ENCODE results near the gene TERB1.

TERB1 gene

GRCh38 chr16:66750279-66751052, 50.9 kb downstream of the TERB1 start:
- no peak for DNase-seq (ENCODE audit: low read depth)

GRCh38 chr16:66746682-66747081, 54.7 kb downstream of the TERB1 start:
- no peak for DNase-seq (ENCODE audit: low read depth)

DNA sequence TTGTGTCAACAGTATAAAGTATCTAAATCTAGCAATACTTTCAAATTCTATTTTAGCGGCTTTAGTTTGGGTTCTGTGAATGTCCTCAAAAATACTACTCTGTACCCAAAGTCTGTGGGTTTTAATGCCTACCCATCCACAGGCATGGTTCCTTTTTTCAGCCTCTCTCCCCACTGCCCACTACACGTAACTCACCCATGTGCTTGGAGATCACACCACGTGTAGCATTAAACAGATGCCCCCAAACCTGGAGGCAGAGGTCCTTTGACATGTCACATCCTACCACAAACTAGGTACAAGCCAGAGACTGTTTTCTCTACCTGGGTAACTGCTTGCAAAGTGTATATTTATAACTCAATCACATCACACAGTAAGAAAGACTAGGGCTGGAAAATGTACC, 55.3 kb downstream of the TERB1 start:
- DNase-seq (ENCODE audit: low read depth) = no peak

DNA sequence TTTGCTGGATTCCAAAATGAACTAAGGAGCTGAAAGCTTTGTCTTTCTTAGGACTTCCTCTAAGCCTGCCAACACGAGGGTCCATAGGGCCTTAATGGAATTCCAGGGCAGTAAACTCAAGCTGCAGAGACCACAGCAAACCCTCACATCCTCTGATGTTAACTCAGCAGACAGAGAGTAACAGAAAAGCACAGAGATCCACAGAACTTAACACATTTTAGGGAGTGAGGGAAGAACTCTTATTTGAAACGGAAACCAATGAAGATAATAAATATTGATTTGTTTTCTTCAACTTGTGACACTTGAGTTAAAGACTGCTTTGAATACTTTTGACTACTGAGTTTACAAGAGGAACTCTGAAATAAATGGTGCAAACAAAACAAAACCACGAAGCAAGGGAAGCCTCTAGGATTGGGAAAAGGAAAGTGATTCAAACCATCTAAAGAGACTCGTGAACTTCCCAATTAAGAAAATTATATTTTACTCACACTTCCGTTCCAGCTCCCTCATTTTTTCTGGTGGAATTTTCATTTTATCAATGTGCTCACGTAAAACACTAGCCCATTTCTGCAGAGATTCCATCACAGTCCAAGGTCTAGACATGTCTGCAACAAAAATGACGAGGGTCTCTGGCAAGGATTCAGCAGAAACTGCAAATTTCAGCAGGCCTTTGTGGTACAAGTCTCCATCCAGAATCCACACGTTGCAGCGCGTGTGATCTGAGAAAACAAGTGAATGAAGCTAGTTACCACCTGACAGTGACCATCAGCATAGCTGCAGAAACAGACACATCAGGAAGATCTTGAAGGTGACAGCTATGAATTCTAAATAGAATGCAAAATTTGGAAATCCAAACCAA, 59.2 kb downstream of the TERB1 start:
- DNase-seq (ENCODE audit: low read depth) = no peak

DNA sequence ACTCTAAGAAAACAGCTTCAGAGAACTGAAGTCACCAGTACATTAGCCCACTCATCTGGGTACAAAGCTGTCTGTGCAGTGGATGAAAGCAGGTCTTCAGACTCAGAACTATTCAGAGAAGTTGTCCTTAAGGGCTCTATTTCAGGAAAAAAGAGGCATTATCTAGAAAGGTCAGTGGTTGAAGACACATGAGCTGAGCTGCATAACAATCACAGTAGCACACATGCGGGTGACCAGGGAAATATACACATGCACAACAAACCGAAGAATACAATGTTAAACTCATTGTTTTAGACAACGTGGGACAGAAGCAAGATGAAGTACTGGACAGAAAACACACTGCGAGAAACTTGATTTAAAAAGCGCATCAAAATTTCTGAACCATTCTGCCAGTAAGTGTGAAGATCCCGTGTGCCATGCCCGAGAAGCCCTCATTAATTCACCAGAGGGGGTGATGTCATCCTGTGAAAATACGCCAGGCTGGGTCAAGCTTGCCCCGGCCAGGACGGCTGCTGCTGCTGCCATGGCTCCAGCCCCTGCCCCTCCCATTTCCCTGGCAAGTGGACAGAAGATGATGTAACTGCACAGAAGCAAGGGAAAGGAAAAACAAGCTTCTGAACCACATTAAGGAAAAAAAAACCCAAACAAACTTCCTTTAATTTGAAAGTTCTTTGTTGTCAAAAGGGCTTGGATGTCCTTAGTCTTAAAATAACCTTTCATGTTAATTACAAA, 60.0 kb downstream of the TERB1 start:
- no peak for DNase-seq (ENCODE audit: low read depth)

GRCh38 chr16:66740533-66740932, 60.9 kb downstream of the TERB1 start:
- no peak for DNase-seq (ENCODE audit: low read depth)

GRCh38 chr16:66740010-66740409, 61.4 kb downstream of the TERB1 start:
- peak; percentile 11 for DNase-seq (ENCODE audit: low read depth)

GRCh38 chr16:66735891-66736290, 65.5 kb downstream of the TERB1 start:
- no peak for DNase-seq (ENCODE audit: low read depth)

DNA sequence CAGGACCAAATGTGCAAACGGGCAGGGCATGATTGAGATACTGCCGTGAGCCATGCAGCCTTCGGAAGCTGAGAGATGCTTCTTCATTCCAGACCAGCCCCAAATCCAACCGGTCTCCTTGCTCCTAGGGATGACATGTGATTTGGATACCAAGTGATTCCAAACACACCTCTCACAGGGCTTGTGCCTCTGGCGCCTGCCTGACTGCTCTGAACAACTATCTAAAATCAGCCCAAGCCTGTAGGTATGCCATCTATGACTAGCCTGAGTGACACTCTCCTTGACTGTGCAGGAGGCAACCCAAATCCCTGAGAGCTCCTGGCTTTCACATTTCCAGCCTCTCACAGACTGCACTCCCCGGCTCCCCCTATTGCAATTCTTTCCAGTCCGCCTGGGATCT, 70.3 kb downstream of the TERB1 start:
- DNase-seq (ENCODE audit: low read depth) = no peak

GRCh38 chr16:66728804-66729203, 72.6 kb downstream of the TERB1 start:
- DNase-seq (ENCODE audit: low read depth) = no peak

DNA sequence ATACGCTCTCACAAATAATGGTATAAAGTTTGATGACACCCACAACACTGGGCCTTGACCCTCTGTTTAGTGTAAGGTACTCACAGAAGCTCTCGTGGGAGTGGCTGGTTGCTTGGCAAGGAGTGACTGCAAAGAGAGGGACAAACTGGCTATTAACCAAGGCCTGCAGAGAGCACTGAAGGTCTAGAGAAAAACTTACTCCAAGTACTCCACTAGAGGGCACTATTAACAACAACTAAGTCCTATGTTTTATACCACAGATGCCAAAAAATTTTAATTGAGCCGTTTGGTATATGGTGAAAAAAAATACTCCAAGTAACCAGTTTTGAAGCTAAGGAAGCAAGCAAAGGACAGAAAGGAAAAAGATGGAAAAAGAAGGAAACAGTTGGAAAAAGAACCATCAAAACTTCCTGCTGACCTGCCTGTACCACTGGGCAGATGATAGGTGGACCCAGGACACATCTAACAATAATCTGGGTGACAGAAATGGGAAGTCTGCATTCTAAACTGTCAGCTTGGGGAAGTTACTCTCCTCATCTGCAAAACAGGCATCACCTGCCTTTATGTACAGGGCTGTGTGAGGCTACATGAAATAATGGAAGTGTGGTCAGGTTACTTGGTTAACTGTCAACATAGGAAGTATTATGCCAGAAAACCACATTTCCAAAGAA, 73.1 kb downstream of the TERB1 start:
- no peak for DNase-seq (ENCODE audit: low read depth)

DNA sequence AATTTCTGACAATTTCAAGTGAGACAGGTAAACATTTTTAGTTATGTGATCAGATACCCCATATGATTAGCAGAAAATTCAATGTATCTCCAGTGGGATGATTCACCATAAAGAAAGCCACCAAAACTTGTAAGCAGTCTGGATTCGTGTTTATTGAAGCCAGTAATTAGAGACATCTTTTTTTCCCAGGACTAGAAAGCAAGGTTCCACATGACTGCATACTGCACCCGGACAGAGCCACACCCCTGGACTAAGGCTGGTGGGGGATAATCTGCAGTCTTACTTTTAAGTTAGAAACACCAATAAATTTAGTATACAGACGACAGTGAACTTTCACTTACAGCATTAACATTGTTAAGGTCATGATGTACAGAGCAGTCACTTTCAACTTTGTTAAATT, 80.6 kb downstream of the TERB1 start:
- DNase-seq (ENCODE audit: low read depth) = no peak

GRCh38 chr16:66719246-66719645, 82.1 kb downstream of the TERB1 start:
- DNase-seq (ENCODE audit: low read depth) = no peak

GRCh38 chr16:66717776-66718175, 83.6 kb downstream of the TERB1 start:
- no peak for DNase-seq (ENCODE audit: low read depth)

DNA sequence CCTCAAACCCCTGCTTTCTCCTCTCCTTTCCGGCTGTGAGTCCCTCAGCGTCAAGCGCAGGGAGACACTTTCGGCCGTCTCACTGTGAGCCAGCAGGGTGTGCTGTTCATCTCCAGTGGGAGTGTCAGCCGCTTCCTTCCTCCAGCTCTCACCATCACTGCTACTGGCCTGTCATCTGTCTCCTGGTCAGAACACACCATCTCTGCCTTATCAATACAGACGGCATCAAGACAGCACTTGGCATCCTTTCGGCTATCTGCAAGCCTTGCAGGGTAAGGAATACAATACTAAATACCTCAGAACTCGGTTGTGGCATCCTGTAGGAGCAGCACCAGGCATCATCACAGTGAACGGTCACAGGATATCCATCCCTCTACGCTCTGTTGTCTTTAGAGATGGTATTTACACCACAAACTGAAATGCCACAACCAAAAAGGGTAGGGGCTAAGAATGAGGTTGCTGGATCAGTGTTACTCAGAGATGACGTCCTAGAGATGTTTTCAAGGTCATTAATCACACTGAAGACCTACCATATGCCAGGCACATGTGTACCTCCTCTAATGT, 84.2 kb downstream of the TERB1 start:
- no peak for DNase-seq (ENCODE audit: low read depth)

DNA sequence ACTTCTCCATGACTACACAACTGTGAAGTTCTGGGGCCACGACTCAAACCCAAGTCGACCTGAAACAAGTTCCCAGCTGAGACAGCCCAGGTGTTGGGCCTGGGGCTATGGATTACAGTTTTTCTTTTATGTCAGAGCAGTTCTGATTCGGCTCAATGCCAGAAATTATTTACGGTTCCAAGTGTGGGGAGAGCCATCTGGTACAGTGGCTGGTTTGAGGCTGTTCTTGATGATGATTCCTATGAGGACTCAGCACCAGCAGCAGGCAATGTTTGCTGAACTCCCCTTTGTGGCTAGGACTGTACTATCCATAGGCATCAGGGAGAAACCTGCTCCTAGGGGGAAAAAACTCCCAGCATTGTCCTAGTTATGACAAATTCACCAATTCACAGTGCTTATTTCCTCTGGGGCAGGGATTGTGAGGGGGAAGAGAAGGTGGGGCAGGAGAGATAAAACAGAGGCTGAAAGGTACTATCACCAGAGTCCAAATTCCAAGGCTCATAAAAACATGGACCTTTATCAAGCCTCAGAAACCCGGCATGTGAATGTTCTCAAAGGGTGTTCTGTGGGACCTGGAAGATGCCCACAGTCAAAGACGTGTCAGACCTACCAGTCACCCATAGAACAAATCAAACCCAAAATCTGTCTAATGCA, 86.6 kb downstream of the TERB1 start:
- DNase-seq (ENCODE audit: low read depth) = no peak

DNA sequence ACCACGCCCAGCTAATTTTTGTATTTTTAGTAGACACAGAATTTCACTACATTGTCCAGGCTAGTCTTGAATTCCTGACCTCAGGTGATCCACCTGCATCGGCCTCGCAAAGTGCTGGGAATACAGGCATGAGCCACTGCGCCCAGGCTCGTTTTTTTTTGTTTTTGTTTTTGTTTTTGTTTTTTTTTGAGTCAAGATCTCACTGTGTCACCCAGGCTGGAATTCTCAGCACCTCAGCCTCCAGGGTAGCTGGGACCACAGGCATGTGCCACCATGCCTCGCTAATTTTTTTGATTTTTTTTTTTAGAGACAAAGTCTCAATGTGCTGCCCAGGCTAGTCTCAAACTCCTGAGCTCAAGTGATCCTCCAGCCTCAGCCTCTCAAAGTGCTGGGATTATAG, 87.3 kb downstream of the TERB1 start:
- DNase-seq (ENCODE audit: low read depth) = no peak

- DNase-seq (ENCODE audit: low read depth) = no peak
These were observed 88.3 kb downstream of the TERB1 start for GRCh38 chr16:66713076-66713475.

- no peak for DNase-seq (ENCODE audit: low read depth)
These were observed 88.9 kb downstream of the TERB1 start for GRCh38 chr16:66712512-66712911.

DNA sequence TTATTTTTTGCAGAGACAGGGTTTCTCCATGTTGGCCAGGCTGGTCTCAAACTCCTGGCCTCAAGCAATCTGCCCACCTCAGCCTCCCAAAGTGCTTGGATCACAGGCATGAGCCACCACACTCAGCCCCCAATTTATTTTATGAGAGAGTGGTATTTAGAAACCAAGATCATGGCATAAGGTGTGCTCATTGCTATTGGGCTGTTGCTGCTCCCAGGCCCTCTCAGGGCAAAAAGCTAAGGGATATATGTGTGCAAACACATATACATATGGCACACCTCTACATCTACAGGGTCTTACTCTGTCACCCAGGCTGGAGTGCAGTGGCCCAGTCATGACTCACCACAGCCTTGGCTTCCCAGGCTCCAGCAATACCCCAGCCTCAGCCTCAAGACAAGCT, 89.8 kb downstream of the TERB1 start:
- DNase-seq (ENCODE audit: low read depth) = no peak

- DNase-seq (ENCODE audit: low read depth) = no peak
These were observed 94.9 kb downstream of the TERB1 start for GRCh38 chr16:66706506-66706880.
